SHP77 (cell line): ENCODE measurements around the gene PPP1R9A.
A peak's percentile ranks its signal among the peaks of the same experiment; 100 is the strongest.

Source experiments
- DNase-seq, 2 experiments: peaks; one replicate each; lab custom pipeline; 2025; lab: John Stamatoyannopoulos, UW

The PPP1R9A gene

DNA sequence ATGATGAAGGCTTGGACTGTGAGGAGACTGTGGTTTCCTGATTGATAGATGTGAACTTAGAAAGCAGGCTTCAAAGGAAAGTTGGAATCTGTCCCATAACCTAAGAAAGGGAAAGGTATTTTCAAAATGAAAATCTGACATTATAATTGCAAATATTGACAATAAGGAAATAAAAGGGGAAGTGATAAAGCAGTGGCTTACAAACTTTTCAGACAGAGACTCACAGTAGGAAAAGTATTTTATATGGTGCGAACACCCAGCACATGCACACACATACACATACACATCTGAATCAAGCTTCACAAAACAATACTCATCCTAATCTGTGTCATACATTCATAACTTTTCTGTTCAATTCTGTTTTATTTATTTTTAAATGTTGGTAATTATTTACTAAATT lies 412.2 kb downstream of the PPP1R9A start:
- DNase-seq, result no peak

DNA sequence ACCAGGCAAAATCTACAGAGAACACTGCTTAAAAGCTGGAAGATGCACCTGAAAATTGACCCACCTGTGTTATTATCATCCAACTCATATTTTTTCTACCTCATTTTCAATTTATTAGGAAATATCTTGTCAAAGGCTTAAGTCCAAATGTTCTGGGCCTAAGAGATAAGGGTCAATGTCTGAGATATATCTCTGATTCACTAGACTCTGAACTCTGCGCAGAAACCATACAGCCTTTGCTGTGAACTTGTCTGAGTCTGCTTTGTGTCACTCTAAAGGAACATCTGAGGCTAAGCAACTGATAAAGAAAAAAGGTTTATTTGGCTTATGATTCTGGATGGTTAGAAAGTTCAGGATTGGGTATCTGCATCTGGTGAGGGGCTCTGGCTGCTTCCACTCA lies 413.3 kb downstream of the PPP1R9A start:
- no peak for DNase-seq

DNA sequence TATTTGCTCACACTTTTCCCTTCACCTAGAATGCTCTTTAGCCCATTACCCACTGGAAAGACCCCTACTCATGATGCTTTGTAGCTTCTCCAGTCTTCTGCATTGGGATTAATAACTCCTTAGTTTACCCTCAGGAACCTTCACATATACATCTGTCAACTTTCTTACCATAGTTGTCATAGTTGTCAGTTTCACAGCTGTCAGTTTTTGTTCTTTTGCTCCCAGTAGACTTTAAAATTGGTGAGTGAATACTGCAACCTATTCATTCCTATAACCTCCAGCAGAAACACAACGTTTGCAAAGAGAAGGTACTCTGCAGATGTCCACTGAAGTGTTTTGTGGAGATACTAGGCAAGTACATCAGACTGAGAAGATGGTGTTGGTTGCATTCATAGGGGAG lies 414.3 kb downstream of the PPP1R9A start:
- DNase-seq, result no peak

DNA sequence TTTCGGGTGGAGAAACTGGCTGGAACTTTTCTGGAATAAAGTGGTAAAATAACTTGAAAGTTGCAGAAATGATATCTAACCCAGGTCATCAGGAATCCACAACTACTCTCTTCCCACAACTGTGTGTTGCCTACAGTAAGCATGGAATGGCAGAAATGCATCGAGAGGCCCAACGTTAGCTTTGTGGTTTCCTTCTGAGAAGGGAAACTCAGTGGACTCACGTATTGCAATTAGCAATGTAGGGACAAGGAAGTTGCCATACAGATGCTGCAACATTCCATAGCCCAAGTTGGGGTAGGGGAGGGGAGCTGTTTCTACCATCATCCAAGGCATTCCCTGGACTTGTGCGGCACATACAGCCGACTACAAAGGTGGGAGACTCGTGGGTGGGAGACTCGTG lies 415.0 kb downstream of the PPP1R9A start:
- no peak for DNase-seq

DNA sequence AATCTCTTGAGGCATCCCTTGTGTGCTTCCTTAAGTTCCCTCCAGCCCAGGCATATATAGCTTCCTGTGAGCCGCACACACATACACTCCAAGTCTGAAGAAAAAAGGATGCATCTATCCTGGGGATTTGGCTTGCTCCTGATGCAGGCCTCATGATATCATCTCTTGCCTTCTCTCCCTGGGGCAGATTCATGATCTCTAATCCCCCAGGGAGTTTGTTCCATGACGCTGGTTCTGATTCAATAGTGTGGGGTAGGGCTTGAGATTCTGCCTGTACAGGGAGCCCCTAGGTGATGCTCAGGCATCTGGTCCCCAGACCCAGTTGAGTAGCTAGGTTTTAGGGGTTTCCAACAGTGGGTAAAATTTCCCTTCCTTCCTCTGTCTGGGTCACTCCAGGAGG lies 415.5 kb downstream of the PPP1R9A start:
- DNase-seq, result no peak

DNA sequence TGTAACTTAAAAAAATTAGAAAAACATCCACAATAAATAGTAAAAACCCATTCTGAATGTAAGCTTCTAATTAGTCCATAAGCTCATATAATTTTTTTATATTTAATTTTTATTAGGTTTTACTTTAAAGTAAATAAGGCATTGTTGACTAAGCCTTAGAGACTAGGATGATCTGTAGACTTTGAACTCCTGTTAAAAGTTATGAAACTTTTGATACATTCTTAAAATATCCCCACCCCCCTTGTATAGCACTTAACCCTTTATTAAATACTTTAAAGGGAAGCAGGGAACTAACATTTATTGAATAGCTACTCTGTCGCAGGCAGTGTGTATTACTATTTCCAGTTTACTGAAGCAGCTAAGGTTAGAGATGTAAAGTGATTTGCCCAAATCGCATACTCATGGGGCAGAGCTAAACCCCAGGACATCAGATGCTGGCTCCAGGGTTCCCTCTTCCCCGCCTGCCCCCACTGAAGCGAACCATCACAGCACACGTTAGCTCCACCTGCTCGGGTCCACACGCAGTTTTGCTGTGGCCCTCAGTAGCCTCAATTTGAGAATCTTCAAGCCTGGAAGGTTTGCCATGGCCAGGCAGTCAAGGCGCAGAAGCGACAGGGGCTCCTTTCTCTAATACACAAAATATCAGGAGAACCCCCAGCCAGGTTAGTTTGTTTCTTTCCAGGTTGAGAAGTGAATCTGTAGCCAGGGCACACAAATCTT lies 416.2 kb downstream of the PPP1R9A start:
- peak in 1 of 2 experiments; percentile 25 for DNase-seq

DNA sequence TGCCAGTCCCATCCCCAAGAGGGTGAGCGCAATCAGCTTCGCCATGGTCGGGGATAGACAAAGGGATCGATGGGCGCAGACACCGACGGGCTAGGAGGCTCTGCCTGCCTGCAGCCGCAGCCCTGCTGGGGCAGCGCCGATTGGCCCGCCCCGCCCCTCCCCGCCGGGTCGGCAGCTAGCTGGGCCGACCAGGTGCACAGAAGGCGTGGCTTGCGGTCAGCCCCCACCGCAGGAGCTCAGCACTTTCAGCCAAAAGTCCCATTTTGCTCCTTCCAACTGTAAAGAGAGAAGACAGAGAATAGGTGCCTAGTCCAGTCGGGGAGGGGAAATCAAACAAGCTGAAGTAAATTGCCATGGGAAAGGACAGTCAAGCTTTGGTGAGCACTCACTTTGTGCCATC lies 417.0 kb downstream of the PPP1R9A start, which contains the start of gene PON1:
PON1 (minus strand) TSS at position 102 of the 400 bp plus-strand sequence; CDS start at position 45, 57 bp downstream.
- peak; percentile 40 to 73 for DNase-seq

DNA sequence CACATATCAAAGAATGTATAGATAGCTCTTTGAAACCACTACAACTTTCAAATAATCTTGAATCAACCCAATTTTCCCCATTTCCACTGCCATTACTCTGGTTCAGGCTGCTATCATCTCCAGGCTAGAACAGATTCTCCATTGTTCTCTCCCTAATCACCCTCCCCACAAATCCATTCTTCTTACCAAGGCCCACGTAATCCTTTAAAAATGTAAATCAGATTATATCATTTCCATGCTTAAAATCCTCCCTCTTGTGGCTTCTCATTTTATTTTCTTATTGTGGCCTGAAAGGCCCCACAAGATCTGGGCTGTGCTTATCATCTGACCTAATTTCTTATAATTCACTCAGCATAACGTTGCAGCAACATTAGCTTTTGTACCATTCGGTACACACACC lies 420.0 kb downstream of the PPP1R9A start:
- no peak for DNase-seq

DNA sequence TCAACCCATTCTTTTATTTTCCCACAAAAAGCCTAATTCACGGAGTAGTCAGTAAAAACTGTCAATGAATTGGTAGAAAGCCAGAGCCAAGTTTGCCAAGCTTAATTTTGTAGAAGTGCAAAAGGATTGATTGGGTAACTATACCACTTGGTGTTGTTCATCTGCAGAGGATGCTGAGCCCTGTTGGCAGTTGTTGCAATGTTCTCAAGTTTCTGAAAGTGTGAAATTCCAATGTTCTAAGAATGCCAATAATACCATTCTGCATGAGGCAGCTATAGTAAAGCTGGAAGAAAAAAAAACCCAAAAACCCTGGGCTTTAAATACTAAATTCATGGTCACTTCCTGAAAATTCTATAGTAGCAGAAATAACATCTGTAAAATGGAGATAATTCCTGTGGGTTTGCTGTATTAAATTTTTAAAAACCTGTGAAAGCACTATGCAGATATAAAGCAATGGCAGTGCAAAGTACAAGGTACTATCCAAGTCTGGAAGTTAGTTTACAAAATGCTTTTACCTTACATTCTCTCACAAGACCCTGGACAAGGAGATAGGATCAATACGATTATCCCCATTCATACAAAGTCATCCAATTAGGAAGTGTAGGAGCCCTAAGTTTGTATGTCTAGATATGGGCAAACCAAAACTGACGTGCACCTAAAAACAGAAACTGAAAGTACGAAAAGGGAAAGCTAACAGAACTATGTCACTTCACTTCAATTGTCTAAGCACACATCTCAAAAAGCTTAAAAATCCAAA lies 423.0 kb downstream of the PPP1R9A start:
- no peak for DNase-seq

DNA sequence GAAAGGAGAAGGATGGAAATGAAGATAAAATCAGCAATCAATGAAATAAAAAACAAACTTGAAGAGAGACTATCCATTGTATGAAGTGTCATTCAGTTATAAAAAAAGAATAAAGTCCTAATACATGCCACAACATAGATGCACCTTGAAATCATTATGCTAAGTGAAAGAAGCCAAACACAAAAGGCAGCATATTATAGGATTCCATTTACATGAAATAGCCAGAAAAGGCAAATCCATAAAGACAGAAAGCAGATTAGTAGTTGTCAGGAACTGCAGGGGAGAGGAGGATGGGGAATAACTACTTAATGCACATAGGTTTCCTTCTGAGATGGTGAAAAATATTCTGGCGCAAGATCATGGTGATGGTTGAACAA lies 423.6 kb downstream of the PPP1R9A start:
- DNase-seq, result no peak

DNA sequence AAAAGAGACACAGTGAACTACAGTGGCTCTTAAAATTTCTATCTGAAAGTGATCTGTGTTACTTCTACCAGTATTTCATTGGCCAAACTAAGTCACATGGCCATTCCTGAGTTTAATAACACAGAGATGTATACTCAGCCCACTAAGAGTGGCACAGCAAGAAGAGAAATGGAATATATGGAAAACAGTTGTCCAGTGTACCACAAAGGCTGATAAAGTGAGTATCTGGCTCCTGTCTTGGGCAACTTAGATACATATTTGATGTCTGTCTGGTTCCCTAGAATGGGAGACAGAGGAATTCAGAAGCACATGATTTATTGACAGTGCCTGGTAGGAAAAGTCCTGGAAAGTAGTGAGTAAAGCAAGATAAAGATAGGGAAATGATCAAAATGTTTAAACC lies 427.1 kb downstream of the PPP1R9A start:
- DNase-seq, result no peak

DNA sequence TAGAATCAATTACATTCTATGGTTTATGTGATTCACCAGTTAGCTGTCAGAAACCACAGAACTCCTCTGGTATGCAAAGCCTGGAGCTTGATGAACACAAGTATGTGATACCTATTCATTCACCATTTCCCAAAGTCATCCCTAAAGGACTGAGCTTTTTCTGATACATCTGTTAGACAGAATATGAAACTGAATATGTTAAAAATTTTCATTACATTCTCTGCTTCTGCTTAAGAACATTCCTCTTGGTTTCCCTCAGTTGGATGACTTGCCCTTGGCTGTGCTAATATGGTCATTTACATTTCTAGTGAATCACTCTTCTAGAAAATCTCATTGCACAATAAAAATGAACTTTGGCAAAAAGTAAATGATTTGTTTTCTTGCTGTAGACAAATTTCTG lies 427.7 kb downstream of the PPP1R9A start:
- DNase-seq, result no peak

DNA sequence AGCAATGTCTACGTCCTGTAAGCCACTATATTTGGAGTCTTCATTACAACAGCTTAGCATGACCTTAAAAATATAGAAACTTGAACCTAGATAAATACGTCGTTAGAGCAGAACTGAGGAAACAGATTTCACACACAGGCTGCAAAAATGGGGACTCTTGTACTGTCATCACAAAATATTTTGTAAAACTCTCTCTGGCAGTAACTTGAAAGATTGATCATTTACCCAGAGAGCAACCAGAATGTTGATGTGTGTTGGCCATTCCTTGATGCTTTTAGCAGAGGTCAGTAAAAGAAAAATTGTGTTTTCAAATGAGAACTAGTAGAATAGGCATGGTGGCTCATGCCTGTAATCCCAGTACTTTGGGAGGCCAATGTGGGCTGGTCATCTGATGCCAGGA lies 431.4 kb downstream of the PPP1R9A start:
- DNase-seq, result no peak

DNA sequence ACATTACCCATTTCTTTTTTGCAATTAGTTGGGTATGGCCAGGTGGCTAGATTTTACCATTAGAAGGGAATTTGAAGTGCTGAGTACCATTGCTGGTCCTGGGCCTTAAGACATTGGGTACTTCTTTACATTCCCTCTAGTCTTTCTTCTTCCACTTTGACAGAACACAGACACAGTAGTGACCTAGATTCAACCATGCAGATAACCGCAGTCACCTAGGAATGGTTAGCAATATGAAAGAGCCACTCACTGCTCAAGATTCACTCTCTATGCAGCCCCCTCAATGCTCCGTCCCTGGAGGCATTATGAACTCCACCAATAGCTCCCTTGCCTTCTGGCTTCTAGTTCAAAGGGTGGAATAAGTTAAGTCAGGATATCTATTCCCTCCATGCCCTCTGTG lies 433.1 kb downstream of the PPP1R9A start:
- no peak for DNase-seq

DNA sequence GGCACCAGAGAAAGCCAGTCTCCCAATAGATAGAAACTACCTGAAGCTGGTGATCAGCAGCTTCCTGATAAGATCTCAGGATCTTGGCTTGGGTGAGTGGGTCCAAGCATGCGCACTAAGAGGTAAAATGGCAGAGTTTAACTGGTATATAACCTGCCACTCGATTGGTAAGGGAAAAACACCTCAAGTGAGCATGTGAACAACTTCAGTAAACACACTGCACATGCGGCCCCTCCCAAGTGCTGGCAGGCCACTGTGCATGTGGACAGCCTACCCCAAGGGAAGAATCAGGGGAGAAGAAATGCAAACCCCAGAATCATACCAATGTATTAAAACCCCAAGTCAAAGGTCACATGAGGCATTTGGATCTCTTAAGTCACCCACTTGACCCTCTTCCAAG lies 434.6 kb downstream of the PPP1R9A start:
- no peak for DNase-seq

DNA sequence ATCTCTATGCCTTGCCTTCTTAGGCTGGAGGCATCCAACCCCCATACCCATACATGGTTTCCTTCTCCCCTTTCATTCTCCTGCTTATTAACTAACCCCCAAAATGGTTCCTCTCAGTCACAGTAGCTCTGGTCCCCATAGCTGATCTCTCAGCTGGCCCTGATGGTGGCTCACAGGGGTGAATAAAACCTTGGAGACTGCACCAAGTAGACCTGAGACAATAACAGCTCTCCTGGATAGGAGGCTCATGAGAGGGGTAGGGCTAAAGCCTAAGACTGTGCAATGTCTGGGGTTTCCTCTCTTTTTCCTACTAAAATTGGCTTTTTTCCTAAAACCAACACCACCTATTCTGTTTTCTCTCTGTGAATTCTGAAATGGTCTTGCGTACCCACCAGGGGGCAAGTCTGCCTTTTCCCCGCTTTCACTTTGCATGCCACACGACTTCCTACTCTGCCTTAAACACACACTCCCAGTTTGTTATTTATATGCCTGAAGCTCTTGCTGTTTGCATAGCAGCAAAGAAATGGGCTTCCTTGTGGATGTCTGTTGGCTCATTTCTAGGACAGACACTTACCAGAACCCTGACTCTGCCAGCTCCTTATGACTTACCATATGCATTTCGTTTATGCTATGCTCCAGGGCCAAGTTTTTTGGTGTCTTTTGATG lies 435.4 kb downstream of the PPP1R9A start:
- peak in 1 of 2 experiments; percentile 6 for DNase-seq
